Ramos (cell line): ENCODE data around the gene MACROD2.

Experiments used
- in situ Hi-C: fragments of 300-500 bp; cut with MboI; formaldehyde crosslinking; loops from one replicate; pipeline ENCODE4 v1.14.3; 2022; ENCODE audit warnings: low sequenced_read_pairs; ENCODE audit not compliant: unreplicated experiment

Gene MACROD2

GRCh38 chr20:15141861-15142260 is 1146.5 kb downstream of the MACROD2 start:
- in situ Hi-C loops, result no loop called here

GRCh38 chr20:15143478-15143877 is 1148.2 kb downstream of the MACROD2 start:
- in situ Hi-C loops, result no loop called here

- in situ Hi-C loops, result no loop called here
Measured at GRCh38 chr20:15144916-15145315, 1149.6 kb downstream of the MACROD2 start.

GRCh38 chr20:15146948-15147347 is 1151.6 kb downstream of the MACROD2 start:
- in situ Hi-C loops, result no loop called here

GRCh38 chr20:15154070-15154469 is 1158.8 kb downstream of the MACROD2 start:
- in situ Hi-C loops, result no loop called here

- in situ Hi-C loops, result no loop called here
Measured at GRCh38 chr20:15155848-15156401, 1160.6 kb downstream of the MACROD2 start.

GRCh38 chr20:15158533-15158932 is 1163.2 kb downstream of the MACROD2 start:
- in situ Hi-C loops, result no loop called here

GRCh38 chr20:15162079-15162647 is 1166.8 kb downstream of the MACROD2 start:
- in situ Hi-C loops, result no loop called here

GRCh38 chr20:15163632-15164031 is 1168.3 kb downstream of the MACROD2 start:
- in situ Hi-C loops, result no loop called here

GRCh38 chr20:15164726-15165125 is 1169.4 kb downstream of the MACROD2 start:
- in situ Hi-C loops, result no loop called here

- in situ Hi-C loops, result no loop called here
Measured at GRCh38 chr20:15166744-15167143, 1171.4 kb downstream of the MACROD2 start.

- in situ Hi-C loops, result no loop called here
Measured at GRCh38 chr20:15171016-15171415, 1175.7 kb downstream of the MACROD2 start.

- in situ Hi-C loops, result no loop called here
Measured at GRCh38 chr20:15176929-15177328, 1181.6 kb downstream of the MACROD2 start.

- in situ Hi-C loops, result no loop called here
Measured at GRCh38 chr20:15178581-15178980, 1183.3 kb downstream of the MACROD2 start.

- in situ Hi-C loops, result no loop called here
Measured at GRCh38 chr20:15179381-15179780, 1184.1 kb downstream of the MACROD2 start.

GRCh38 chr20:15179781-15180180 is 1184.5 kb downstream of the MACROD2 start:
- in situ Hi-C loops, result no loop called here

- in situ Hi-C loops, result no loop called here
Measured at GRCh38 chr20:15185322-15185721, 1190.0 kb downstream of the MACROD2 start.

GRCh38 chr20:15185913-15186312 is 1190.6 kb downstream of the MACROD2 start:
- in situ Hi-C loops, result no loop called here

GRCh38 chr20:15187612-15188011 is 1192.3 kb downstream of the MACROD2 start:
- in situ Hi-C loops, result no loop called here

- in situ Hi-C loops, result no loop called here
Measured at GRCh38 chr20:15188415-15188814, 1193.1 kb downstream of the MACROD2 start.

GRCh38 chr20:15191082-15191723 is 1195.9 kb downstream of the MACROD2 start:
- in situ Hi-C loops, result no loop called here

GRCh38 chr20:15195378-15195777 is 1200.1 kb downstream of the MACROD2 start:
- in situ Hi-C loops, result no loop called here
